Esophagus muscularis mucosa (tissue), 4 donors: ENCODE results near the gene NMU. TPM values are rescaled to one million over a fixed set of nuclear protein-coding genes. Genes with fewer than 3 reads are reported as not detected.

Source experiments
- DNase-seq: peaks from one replicate; pipeline ENCODE4 v3.0.0-alpha.2; 2017; ENCODE audit errors: extremely low spot score
- H3K27ac ChIP-seq, 4 donors: fragments of 200-600 bp; sonication (generic); replicated peaks in 1 of 4; 1 replicate in 3 of 4; 2 replicates in 1 of 4; pipeline ENCODE4 v1.5.1; 2016 to 2019; ENCODE audit warnings: mild to moderate bottlenecking in 1 of 4
- H3K27me3 ChIP-seq, 4 donors: fragments of 200-600 bp; sonication (generic); one replicate each; pipeline versions ENCODE4 v1.5.1 to v1.6.0; 2016 to 2019
- H3K36me3 ChIP-seq, 4 donors: fragments of 200-600 bp; sonication (generic); one replicate each; pipeline ENCODE4 v1.5.1; 2016 to 2019
- H3K4me1 ChIP-seq, 4 donors: fragments of 200-600 bp; sonication (generic); one replicate each; pipeline ENCODE4 v1.5.1; 2016 to 2019
- H3K4me3 ChIP-seq, 4 donors: fragments of 200-600 bp; sonication (generic); 1 replicate in 2 of 4; 2 replicates in 2 of 4; pipeline ENCODE4 v1.5.1; 2016 to 2019; ENCODE audit warnings: mild to moderate bottlenecking in 4 of 4, moderate library complexity in 1 of 4
- H3K9me3 ChIP-seq, 4 donors: fragments of 200-600 bp; sonication (generic); 1 replicate in 3 of 4; 2 replicates in 1 of 4; pipeline ENCODE4 v1.5.1; 2016 to 2019
- CTCF ChIP-seq, 3 experiments: fragments of 200-600 bp in 2 of 3; fragments of 450-650 bp in 1 of 3; sonication (generic) in 2 of 3; IDR thresholded peaks; one replicate each; pipeline ENCODE4 v1.5.1; 2017 to 2019; ENCODE audit warnings: antibody characterized with exemption in 3 of 3, mild to moderate bottlenecking in 2 of 3, moderate library complexity in 1 of 3
- EP300 ChIP-seq: sonication (generic); formaldehyde crosslinking; IDR thresholded peaks from one replicate; pipeline ENCODE4 v1.6.1; 2017; ENCODE audit warnings: antibody characterized with exemption
- POLR2A ChIP-seq: fragments of 450-650 bp; IDR thresholded peaks from one replicate; pipeline ENCODE4 v1.6.1; 2017; ENCODE audit warnings: antibody characterized with exemption, moderate library complexity, mild to moderate bottlenecking, low read depth
- POLR2AphosphoS5 ChIP-seq, 2 donors: sonication (generic); formaldehyde crosslinking; IDR thresholded peaks; one replicate each; pipeline ENCODE4 v1.6.1; 2017; ENCODE audit warnings: antibody characterized with exemption in 2 of 2
- WGBS: methylation state at CpG from one replicate; pipeline ENCODE4 v1.1.5; 2018; 5-methylcytosine and 5-hydroxymethylcytosine counted together
- intact Hi-C: fragments of 100-400 bp; cut with DNase I; formaldehyde crosslinking; loops from one replicate; pipeline ENCODE4 v1.15.1; 2023
- total RNA-seq, 4 donors: library from RNA; depleted of rRNA; stranded (reverse); fragments of >200 nt; gene quantifications; one replicate each; pipeline versions ENCODE4 v1.1.0 to v1.2.1, GENCODE V29; 2016

NMU gene
- total RNA-seq, 4 donors from 2014 or later: not detected

- DNase-seq: no peak
- 30% methylated on average over 4 of the region's 4 CpGs for WGBS
- TF ChIP-seq POLR2AphosphoS5 (IDR thresholded peaks at IDR 0.05): no peak
- no peak for TF ChIP-seq CTCF (IDR thresholded peaks at IDR 0.05)
- no peak for TF ChIP-seq EP300
- no peak for TF ChIP-seq POLR2A
- Histone ChIP-seq H3K9me3 (no peaks in the 10 kb centered on the region), H3K4me3 (no peak overlapping the region), H3K27ac (no peak overlapping the region), H3K27me3 (no peaks in the 10 kb centered on the region), H3K36me3 (no peaks in the 10 kb centered on the region), H3K4me1 (no peaks in the 10 kb centered on the region)
- intact Hi-C loops: no loop called here
These were observed 39.2 kb upstream of the NMU start for GRCh38 chr4:55675196-55675793.

- WGBS: 100% methylated on average over 1 of the region's 1 CpG
- intact Hi-C loops: no loop called here
- no peak for TF ChIP-seq POLR2A
- TF ChIP-seq POLR2AphosphoS5 (IDR thresholded peaks at IDR 0.05): no peak
- TF ChIP-seq EP300: no peak
- TF ChIP-seq CTCF (IDR thresholded peaks at IDR 0.05): no peak
- Histone ChIP-seq H3K4me1 (no peaks in the 10 kb centered on the region), H3K36me3 (no peaks in the 10 kb centered on the region), H3K9me3 (no peaks in the 10 kb centered on the region), H3K4me3 (no peak overlapping the region), H3K27ac (no peak overlapping the region), H3K27me3 (no peaks in the 10 kb centered on the region)
- no peak for DNase-seq
These were observed 37.3 kb upstream of the NMU start for GRCh38 chr4:55673424-55673823.

- Histone ChIP-seq H3K4me1 (no peaks in the 10 kb centered on the region), H3K27me3 (no peaks in the 10 kb centered on the region), H3K36me3 (no peaks in the 10 kb centered on the region), H3K4me3 (no peak overlapping the region), H3K9me3 (no peaks in the 10 kb centered on the region), H3K27ac (no peak overlapping the region)
- TF ChIP-seq POLR2A (no peak), EP300 (no peak), POLR2AphosphoS5 (IDR thresholded peaks at IDR 0.05) (no peak), CTCF (IDR thresholded peaks at IDR 0.05) (no peak)
- intact Hi-C loops: no loop called here
- no peak for DNase-seq
These were observed 35.6 kb upstream of the NMU start for GRCh38 chr4:55671667-55672066.

- intact Hi-C loops: no loop called here
- TF ChIP-seq CTCF (IDR thresholded peaks at IDR 0.05): no peak
- no peak for TF ChIP-seq POLR2AphosphoS5 (IDR thresholded peaks at IDR 0.05)
- TF ChIP-seq EP300: no peak
- no peak for TF ChIP-seq POLR2A
- Histone ChIP-seq H3K4me1 (no peaks in the 10 kb centered on the region), H3K4me3 (no peak overlapping the region), H3K9me3 (no peaks in the 10 kb centered on the region), H3K36me3 (no peaks in the 10 kb centered on the region), H3K27ac (no peak overlapping the region), H3K27me3 (no peaks in the 10 kb centered on the region)
- 94% methylated on average over 2 of the region's 2 CpGs for WGBS
- no peak for DNase-seq
These were observed 34.6 kb upstream of the NMU start for GRCh38 chr4:55670695-55671094.

GRCh38 chr4:55668449-55668848, 32.4 kb upstream of the NMU start:
- no peak for DNase-seq
- no peaks in the 10 kb centered on the region for H3K27me3 ChIP-seq
- H3K4me3 ChIP-seq: no peak overlapping the region
- no peak overlapping the region for H3K27ac ChIP-seq
- H3K4me1 ChIP-seq: no peaks in the 10 kb centered on the region
- intact Hi-C loops: no loop called here
- no peaks in the 10 kb centered on the region for H3K36me3 ChIP-seq
- 88% methylated on average over 6 of the region's 6 CpGs for WGBS
- no peaks in the 10 kb centered on the region for H3K9me3 ChIP-seq
- TF ChIP-seq CTCF (IDR thresholded peaks at IDR 0.05): no peak
- no peak for TF ChIP-seq EP300
- no peak for TF ChIP-seq POLR2AphosphoS5 (IDR thresholded peaks at IDR 0.05)
- TF ChIP-seq POLR2A: no peak
